ENCODE data around the gene PRDX3. TPM values are rescaled to one million over a fixed set of nuclear protein-coding genes. Genes with fewer than 3 reads are reported as not detected.
A peak's percentile ranks its signal among the peaks of the same experiment; 100 is the strongest.

PRDX3 gene
- total and polyA plus RNA-seq, 2 of the 4 experiments (the other 2 are of a cell fraction) = 169 to 187 TPM

GRCh38 chr10:119211625-119212441, 33.2 kb upstream of the PRDX3 start:
- Histone ChIP-seq H3K36me3 (ENCODE audit: control insufficient read depth, insufficient read depth, low read length) (peaks cover 20% of the 10 kb centered on the region), H2BK20ac (ENCODE audit: low read depth, low read length) (peak overlapping the region; percentile 88), H3K4ac (ENCODE audit: low read depth, low read length) (peak overlapping the region; percentile 80), H3K27me3 (ENCODE audit: control insufficient read depth, insufficient read depth, low read length) (no peaks in the 10 kb centered on the region), H3K4me2 (ENCODE audit: low read depth, low read length) (peak overlapping the region; percentile 66), H3K79me1 (ENCODE audit: low read depth in 1 of 2, low read length in 2 of 2) (peaks cover 17 to 67% of the 10 kb centered on the region in 2 experiments), H3K9me1 (ENCODE audit: insufficient read depth, low read length) (peaks cover 6% of the 10 kb centered on the region), H3K18ac (ENCODE audit: low read depth, low read length) (peak overlapping the region; percentile 85), H2BK120ac (ENCODE audit: low read depth, low read length) (peak overlapping the region; percentile 89), H2BK15ac (ENCODE audit: low read depth, low read length) (peak overlapping the region; percentile 65; the same call in 2 of the 3 replicates), H4K91ac (ENCODE audit: insufficient read depth, low read depth, low read length) (peak overlapping the region; percentile 85), H4K5ac (ENCODE audit: low read depth, low read length) (peak overlapping the region; percentile 93), H3K4me1 (ENCODE audit: control insufficient read depth, insufficient read depth, low read length) (peaks cover 14% of the 10 kb centered on the region), H2BK5ac (ENCODE audit: low read depth, low read length, poor library complexity, severe bottlenecking) (peak overlapping the region; percentile 82), H4K8ac (ENCODE audit: low read depth in 2 of 2, low read length in 2 of 2) (peak overlapping the region; percentile 32 to 74), H3K23ac (ENCODE audit: low read depth, low read length) (peak overlapping the region; percentile 92), H3K9me3 (ENCODE audit: control insufficient read depth, insufficient read depth, low read length) (no peaks in the 10 kb centered on the region), H2AK9ac (replicated peaks; ENCODE audit: low read depth, low read length, poor library complexity) (peak overlapping the region; percentile 13), H3K9ac (ENCODE audit: low read depth, low read length) (peak overlapping the region; percentile 79), H3K4me3 (ENCODE audit: insufficient read depth, low read depth, low read length) (no peak overlapping the region), H3K27ac (ENCODE audit: insufficient read depth, low read length) (peak overlapping the region; percentile 94), H4K20me1 (ENCODE audit: insufficient read depth, low read length) (peaks cover 38% of the 10 kb centered on the region), H3K56ac (ENCODE audit: extremely low read depth, insufficient read depth, low read length) (peak overlapping the region; percentile 60), H2AK5ac (ENCODE audit: low read depth, low read length) (peak overlapping the region; percentile 81), H3K14ac (replicated peaks; ENCODE audit: low read depth, low read length) (peak overlapping the region; percentile 86), H2AFZ (replicated peaks; ENCODE audit: low read length, poor library complexity) (peak overlapping the region; percentile 11)
- BruUV-seq (replicated peaks) = no TSS peak
- intact Hi-C loops (cut with micrococcal nuclease) = no loop called here
- no peak for ATAC-seq (ENCODE audit: low read depth)
- in situ Hi-C loops (cut with MboI; ENCODE audit: low sequenced_read_pairs) = no loop called here
- no peak for DNase-seq
- dilution Hi-C loops (cut with HindIII; ENCODE audit: low sequenced_read_pairs, unreplicated experiment) = no loop called here
- WGBS, 2 experiments (ENCODE audit: extremely low coverage in 2 of 2, insufficient read length in 1 of 2) = no CpG with 5 or more reads among the region's 12 CpGs
- ChIA-PET CTCF (interaction anchor here (0.6 kb wide), 1 partner anchor 326 kb away, joined by 4 read pairs; no protein-coding TSS in a partner anchor), POLR2A (ENCODE audit: unreplicated experiment) (interaction anchor here (0.6 to 1.0 kb wide), 2 partner anchors 10 to 39 kb away, joined by 3 to 5 read pairs; no protein-coding TSS in a partner anchor)
- TF ChIP-seq USF2 (IDR thresholded peaks at IDR 0.05; ENCODE audit: low read depth, low read length) (no peak), SMC3 (IDR thresholded peaks at IDR 0.05; ENCODE audit: low read depth, low read length) (no peak), POLR2A (IDR thresholded peaks at IDR 0.05; ENCODE audit: low read depth, low read length) (no peak), ELK1 (IDR thresholded peaks at IDR 0.05; ENCODE audit: borderline replicate concordance, low read depth, low read length) (no peak), BHLHE40 (IDR thresholded peaks at IDR 0.05; ENCODE audit: low read depth, low read length) (no peak), CEBPB (IDR thresholded peaks at IDR 0.05; ENCODE audit: low read depth, low read length) (no peak), RCOR1 (IDR thresholded peaks at IDR 0.05; ENCODE audit: insufficient replicate concordance, low read length) (no peak), FOS (IDR thresholded peaks at IDR 0.05; ENCODE audit: low read depth, low read length) (no peak), NFE2L2 (IDR thresholded peaks at IDR 0.05; ENCODE audit: low read depth, low read length) (no peak), CHD1 (IDR thresholded peaks at IDR 0.05; ENCODE audit: low read depth, low read length) (no peak)
- TF ChIP-seq, protein P1, sequence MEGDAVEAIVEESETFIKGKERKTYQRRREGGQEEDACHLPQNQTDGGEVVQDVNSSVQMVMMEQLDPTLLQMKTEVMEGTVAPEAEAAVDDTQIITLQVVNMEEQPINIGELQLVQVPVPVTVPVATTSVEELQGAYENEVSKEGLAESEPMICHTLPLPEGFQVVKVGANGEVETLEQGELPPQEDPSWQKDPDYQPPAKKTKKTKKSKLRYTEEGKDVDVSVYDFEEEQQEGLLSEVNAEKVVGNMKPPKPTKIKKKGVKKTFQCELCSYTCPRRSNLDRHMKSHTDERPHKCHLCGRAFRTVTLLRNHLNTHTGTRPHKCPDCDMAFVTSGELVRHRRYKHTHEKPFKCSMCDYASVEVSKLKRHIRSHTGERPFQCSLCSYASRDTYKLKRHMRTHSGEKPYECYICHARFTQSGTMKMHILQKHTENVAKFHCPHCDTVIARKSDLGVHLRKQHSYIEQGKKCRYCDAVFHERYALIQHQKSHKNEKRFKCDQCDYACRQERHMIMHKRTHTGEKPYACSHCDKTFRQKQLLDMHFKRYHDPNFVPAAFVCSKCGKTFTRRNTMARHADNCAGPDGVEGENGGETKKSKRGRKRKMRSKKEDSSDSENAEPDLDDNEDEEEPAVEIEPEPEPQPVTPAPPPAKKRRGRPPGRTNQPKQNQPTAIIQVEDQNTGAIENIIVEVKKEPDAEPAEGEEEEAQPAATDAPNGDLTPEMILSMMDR (conservative IDR thresholded peaks at IDR 0.05; ENCODE audit: low read depth, low read length) = no peak
